Measurements from ENCODE around the gene TEKTIP1. TPM values are rescaled to one million over a fixed set of nuclear protein-coding genes. Genes with fewer than 3 reads are reported as not detected.
"Not testable (repeated sequence)": the region's sequence is repeated elsewhere in the genome, so short reads cannot be mapped to it uniquely, and the experiment has no call there.

The TEKTIP1 gene
- total RNA-seq, 1 donor from 2014 or later: 0.40 TPM

DNA sequence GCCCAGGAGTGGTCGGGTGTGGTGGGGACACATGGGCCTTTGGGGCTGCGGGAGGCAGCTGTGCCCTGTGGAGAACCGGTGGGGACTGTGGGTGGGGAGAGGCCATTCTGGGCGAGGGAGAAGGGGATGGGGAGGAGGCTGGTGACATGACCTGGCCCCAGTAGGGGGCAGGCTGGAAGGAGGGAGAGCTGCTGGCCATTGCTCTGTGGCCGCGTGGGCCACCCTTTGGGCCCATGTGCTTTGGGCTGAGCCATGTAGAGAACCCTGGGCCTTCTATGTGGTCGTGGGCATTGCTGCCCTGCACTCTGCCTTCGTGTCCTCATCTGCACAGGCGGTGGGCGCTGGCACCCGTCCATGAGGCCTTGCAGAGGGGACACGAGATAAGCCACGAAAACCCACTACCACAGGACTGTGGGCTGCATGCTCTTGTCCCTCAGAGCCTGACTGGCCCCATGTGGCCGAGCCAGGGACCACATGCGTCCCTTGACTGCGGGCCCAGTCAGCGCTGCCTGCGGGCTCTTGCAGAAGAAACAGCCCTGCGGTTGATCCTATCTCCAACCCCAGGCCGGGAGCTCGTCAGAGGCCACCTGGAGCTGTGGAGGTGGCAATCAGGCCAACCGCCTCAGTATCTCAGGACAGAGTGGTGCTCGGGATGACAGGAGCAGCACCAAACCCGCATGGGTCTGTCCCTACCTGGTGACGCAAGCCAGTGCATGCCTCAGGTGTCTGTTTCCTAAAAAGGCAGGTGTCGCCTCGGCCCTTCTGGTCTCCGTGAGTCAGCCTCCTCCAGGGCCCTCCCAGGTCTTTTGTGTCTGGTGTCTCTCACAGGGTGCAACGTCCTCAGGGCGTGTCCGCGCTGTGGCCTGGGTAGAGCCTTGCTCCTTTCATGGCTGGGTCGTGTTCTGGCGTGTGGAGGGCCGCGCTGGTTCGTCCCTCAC is 18.5 kb upstream of the TEKTIP1 start:
- ATAC-seq (no peak), DNase-seq (no peak)
- intact Hi-C loops (cut with micrococcal nuclease): no loop called here

DNA sequence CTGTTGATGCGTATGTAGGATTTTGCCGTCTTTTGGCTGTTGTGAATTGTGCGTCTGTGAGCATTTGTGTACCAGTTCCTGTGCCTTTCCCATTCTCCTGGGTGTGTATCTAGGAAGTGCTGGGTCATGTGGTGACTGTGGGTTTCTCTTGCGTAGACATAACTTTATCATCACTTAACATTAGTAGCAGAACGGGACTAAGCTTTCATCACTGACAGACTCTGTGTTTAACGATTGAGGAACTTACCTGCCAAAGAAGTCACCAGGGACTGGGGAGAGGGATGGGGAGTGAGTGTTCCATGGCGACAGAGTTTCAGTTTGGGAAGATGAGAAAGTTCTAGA is 17.9 kb upstream of the TEKTIP1 start:
- no peak for DNase-seq
- intact Hi-C loops (cut with micrococcal nuclease): no loop called here

GRCh38 chr19:3522421-3523360 is 16.3 kb upstream of the TEKTIP1 start:
- no peak for ATAC-seq
- no peak for DNase-seq

More for the DNA sequence above, 17.9 kb upstream of the TEKTIP1 start:
- ATAC-seq: no peak

DNA sequence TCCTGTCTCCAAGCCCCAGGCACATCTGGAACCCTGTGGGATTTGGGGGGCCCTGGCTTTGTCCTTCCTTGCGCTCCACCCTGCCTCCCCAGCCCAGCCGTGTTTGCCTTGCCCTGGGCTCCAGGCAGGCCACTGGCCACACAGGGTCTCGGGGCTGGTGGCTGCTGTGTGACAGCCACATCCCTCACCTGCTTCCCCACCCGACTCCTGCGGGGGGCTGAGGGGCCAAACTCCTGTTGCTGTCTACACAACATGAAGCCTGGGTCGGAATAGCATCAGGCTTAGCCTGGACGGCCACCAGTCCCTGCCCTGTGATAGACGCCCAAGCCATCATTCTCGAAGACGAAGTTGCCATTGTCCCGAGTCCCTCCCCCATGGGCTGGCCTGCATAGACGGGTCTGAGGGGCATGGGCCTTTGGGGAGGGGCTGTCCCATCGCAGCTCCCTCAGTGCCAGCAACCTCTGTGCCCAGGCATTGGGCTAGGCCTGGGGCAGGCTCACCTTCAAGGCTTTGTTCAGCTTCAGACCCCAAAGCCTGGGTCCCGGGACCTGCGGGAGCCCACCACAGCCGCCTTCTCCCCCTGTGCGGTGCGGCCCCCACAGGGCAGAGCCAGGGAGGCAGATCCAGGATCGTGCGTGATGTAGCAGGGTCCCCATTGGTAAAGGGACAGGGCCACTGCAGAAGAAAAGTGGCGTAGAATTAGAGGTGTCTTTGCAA is 15.5 kb upstream of the TEKTIP1 start:
- DNase-seq: no peak
- intact Hi-C loops (cut with micrococcal nuclease): no loop called here
- no peak for ATAC-seq

More at GRCh38 chr19:3522421-3523360, 16.3 kb upstream of the TEKTIP1 start:
- intact Hi-C loops (cut with micrococcal nuclease): no loop called here

DNA sequence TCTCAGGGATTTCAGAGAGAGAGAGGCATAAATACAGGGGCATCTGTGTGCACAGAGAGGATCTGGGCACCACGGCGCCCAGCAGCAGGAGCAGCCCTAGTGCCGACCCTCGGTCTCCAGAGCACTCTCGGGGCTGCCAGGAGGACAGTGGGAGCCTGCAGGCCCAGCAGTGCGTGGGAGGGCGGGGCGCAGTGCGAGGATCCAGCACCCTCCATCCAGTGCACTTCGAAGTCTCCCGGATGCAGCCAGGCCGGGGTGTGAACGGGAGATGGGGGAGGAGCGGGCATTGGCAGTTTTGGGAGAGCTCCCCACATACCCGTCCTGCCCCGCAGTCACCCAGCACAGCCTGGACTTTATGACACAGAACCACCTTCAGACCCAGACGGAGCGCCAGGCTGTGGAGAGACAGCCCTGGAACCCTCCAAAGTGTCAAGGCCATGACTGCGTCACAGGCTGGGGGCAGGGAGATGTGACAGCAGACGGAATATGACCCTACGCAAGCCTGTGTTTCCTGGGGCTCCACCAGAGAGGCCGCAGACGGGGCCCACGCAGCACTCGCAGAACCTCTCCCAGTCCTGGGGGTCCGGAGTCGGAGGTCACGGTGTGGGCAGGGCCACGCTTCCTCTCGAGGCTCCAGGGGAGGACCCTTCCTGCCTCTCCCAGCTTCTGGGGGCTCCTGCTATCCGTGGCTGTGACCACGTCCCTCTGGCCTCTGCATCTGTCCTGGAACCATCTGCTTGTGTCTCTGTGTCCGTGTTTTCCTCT is 14.7 kb upstream of the TEKTIP1 start:
- ATAC-seq (no peak), DNase-seq (no peak)
- intact Hi-C loops (cut with micrococcal nuclease): no loop called here

DNA sequence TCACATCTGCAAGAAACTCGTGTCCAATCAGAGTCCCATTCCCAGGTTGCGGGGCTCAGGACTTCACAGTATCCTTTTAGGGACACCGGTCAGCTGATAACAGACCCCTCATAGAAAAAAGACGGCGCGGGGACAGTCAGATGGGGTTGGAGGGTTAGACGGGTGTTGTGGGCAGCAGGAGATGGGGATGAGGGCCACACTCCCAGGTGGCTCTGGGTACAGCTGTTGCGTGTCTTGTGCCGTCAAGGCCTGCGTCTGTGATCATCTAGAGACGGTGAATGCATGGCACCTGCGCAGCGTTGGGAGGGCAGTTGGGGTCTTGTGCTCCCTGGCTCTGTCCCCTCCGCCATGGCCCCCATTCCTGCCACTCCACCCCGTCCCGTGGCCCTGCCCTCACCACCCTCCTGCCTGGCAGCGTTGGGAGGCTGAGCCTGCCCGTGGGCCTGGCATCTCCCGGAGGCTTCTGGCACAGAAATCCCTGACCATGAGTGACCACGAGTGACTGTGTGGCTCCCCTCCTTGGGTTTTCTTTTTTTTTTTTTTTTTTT is 14.0 kb upstream of the TEKTIP1 start:
- ATAC-seq: no peak
- intact Hi-C loops (cut with micrococcal nuclease): no loop called here
- DNase-seq: no peak

DNA sequence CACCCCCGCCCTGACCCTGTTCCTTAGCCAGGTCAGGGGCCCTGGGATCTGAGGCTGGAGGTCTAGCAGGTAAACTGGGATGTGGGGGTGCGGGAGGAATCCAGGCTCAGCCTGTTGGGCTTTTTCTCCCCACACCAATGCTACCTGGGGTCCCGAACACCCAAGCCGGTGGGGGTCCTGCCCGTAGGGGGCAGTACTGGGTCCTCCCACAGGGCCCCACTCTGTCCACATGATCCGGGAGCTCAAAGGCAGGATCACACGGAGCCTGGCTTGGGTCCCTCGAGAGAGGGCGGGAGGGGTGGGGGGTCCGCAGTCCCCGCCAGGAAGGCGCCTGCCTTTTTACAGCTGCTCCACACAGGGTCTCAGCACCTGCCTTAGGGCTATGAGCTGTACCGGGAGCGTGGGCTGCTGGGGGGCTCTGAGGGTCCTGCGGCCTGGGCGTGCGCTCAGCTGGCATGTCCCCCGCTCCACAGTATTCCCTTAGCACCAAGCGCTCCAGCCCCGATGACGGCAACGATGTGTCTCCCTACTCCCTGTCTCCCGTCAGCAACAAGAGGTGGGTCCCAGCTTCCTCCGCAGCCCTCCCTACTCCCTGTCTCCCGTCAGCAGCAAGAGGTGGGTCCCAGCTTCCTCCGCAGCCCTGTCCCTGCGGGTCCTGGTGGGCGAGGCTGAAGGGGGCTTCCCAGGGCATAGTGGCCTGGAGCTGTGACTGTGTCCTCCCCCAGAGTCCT is 12.3 kb upstream of the TEKTIP1 start:
- DNase-seq: no peak
- intact Hi-C loops (cut with micrococcal nuclease): no loop called here
- no peak for ATAC-seq

GRCh38 chr19:3527238-3527910 is 11.6 kb upstream of the TEKTIP1 start:
- ATAC-seq (no peak), DNase-seq (no peak)
- intact Hi-C loops (cut with micrococcal nuclease): no loop called here

- ATAC-seq: no peak
- DNase-seq: no peak
Observed at GRCh38 chr19:3528080-3528479, 10.9 kb upstream of the TEKTIP1 start.

GRCh38 chr19:3528539-3529211 is 10.3 kb upstream of the TEKTIP1 start:
- intact Hi-C loops (cut with micrococcal nuclease): no loop called here
- ATAC-seq: no peak

More at GRCh38 chr19:3528080-3528479, 10.9 kb upstream of the TEKTIP1 start:
- intact Hi-C loops (cut with micrococcal nuclease): no loop called here

DNA sequence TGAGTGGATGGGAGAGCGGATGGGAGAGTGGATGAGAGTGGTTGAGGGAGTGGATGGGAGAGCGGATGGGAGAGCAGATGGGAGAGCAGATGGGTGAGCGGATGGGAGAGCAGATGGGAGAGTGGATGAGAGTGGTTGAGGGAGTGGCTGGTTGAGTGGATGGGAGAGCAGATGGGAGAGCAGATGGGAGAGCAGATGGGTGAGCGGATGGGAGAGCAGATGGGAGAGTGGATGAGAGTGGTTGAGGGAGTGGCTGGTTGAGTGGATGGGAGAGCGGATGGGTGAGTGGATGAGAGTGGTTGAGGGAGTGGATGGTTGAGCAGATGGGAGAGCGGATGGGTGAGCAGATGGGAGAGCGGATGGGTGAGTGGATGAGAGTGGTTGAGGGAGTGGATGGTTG is 9.7 kb upstream of the TEKTIP1 start:
- DNase-seq; intact Hi-C loops (cut with micrococcal nuclease); ATAC-seq: not testable (repeated sequence)

More at GRCh38 chr19:3528539-3529211, 10.3 kb upstream of the TEKTIP1 start:
- DNase-seq: no peak

GRCh38 chr19:3530389-3530788 is 8.6 kb upstream of the TEKTIP1 start:
- intact Hi-C loops (cut with micrococcal nuclease): no loop called here
- ATAC-seq (no peak), DNase-seq (no peak)

DNA sequence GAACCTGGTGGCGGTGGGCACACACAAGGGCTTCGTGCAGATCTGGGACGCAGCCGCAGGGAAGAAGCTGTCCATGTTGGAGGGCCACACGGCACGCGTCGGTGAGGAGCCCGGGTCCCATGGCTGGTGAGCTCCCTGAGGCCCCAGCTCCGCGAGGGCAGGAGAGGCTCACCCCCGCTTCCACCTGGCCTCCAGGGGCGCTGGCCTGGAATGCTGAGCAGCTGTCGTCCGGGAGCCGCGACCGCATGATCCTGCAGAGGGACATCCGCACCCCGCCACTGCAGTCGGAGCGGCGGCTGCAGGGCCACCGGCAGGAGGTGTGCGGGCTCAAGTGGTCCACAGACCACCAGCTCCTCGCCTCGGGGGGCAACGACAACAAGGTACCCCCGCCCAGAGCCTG is 7.3 kb upstream of the TEKTIP1 start:
- intact Hi-C loops (cut with micrococcal nuclease): no loop called here
- ATAC-seq (no peak), DNase-seq (no peak)

DNA sequence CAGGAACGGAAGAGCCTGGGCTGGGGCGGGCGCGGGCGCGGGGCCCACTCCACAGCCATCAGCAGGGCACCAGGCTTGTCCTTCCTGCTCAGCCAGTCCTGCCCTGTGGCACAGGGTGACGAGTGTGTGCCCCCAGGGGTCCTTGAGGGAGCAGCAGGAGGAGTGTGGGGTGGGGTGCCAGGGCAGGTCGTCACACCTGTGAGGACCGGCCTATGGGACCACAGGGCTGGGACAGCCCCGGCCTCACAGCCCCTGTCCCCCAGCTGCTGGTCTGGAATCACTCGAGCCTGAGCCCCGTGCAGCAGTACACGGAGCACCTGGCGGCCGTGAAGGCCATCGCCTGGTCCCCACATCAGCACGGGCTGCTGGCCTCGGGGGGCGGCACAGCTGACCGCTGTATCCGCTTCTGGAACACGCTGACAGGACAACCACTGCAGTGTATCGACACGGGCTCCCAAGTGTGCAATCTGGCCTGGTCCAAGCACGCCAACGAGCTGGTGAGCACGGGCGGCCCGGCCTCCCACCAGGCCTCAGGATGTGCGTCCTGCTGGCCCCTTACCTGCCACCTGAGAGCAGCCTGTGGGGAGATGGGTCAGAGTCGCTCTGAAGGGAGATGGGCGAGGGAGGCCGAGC is 6.7 kb upstream of the TEKTIP1 start:
- ATAC-seq (no peak), DNase-seq (no peak)
- intact Hi-C loops (cut with micrococcal nuclease): no loop called here

DNA sequence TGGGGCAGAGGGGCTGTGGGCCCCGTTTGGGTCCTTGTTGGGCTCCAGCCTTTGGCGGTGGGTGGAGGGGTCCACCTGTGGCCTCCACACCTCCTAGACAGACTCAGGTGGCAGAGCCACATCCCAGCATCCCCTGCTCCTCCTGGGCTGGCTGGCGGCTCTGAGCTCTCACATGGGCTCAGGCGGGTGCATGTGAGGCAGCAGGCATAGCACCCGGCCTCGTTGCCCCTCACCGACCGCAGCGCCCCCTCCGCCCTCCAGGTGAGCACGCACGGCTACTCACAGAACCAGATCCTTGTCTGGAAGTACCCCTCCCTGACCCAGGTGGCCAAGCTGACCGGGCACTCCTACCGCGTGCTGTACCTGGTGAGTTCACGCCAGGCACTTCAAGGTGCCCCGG is 5.9 kb upstream of the TEKTIP1 start:
- ATAC-seq: no peak
- intact Hi-C loops (cut with micrococcal nuclease): no loop called here
- DNase-seq: no peak

DNA sequence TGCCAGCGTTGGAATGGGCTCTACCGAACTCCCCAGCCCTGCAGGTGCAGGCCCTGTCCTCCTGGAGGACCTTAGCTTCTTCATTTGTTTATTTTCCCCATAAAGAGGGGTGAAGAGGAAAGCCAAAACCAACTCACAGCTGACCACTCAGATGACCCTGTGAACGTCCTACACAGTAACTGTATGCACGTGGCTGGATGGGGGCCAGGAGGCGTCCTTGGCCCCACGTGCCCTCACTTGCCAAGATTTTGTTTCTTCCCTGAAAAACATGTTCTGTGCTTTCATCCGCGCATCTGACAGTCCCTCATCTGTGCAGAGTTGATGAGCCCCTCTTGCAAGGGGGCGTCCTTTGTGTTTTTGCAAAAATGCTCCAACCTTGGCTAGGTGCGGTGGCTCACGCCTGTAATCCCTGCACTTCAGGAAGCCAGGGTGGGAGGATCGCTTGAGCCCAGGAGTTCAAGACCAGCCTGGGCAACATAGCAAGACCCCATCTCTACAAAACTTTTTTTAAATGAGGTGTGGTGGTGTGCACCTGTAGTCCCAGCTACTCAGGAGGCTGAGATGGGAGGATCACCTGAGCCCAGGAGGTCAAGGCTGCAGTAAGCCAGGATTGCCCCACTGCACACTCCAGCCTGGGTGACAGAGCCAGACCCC is 5.3 kb upstream of the TEKTIP1 start:
- intact Hi-C loops (cut with micrococcal nuclease): no loop called here
- no peak for ATAC-seq
- DNase-seq: no peak
